HepG2 (cell line): ENCODE data around the gene SOWAHA. TPM values are rescaled to one million over a fixed set of nuclear protein-coding genes. Genes with fewer than 3 reads are reported as not detected.

Source experiments
- CC2D1A ChIP-seq: sonication (generic); formaldehyde crosslinking; IDR thresholded peaks from 2 replicates; pipeline ENCODE4 v1.8.1; 2023; ENCODE audit warnings: mild to moderate bottlenecking, missing genetic modification reagents
- CEBPG ChIP-seq: IDR thresholded peaks from 2 replicates; pipeline ENCODE4 v1.6.1; 2016
- HDAC6 ChIP-seq: fragments of 200-600 bp; sonication (generic); IDR thresholded peaks from 2 replicates; pipeline ENCODE4 v1.7.0; 2017; ENCODE audit warnings: mild to moderate bottlenecking, antibody characterized with exemption, low read length, low read depth
- NFE2L1 ChIP-seq: sonication (generic); formaldehyde crosslinking; IDR thresholded peaks from 2 replicates; pipeline ENCODE4 v1.4.0; 2020; ENCODE audit warnings: missing genetic modification reagents, mild to moderate bottlenecking, borderline replicate concordance
- PHF21A ChIP-seq: sonication (generic); formaldehyde crosslinking; IDR thresholded peaks from 2 replicates; pipeline ENCODE4 v1.5.0; 2020; ENCODE audit warnings: mild to moderate bottlenecking, missing genetic modification reagents
- PPARG ChIP-seq: conservative IDR thresholded peaks from 2 replicates; pipeline ENCODE4 v1.6.1; 2016; ENCODE audit warnings: missing biosample characterization, missing genetic modification reagents
- RFX1 ChIP-seq: fragments of 450-650 bp; IDR thresholded peaks from 2 replicates; pipeline ENCODE4 v1.6.1; 2017
- TEAD3 ChIP-seq: optimal IDR thresholded peaks from 2 replicates; pipeline ENCODE3; 2016; ENCODE audit warnings: borderline replicate concordance
- ZNF121 ChIP-seq: sonication (generic); formaldehyde crosslinking; IDR thresholded peaks from 2 replicates; pipeline ENCODE4 v1.5.0; 2020; ENCODE audit warnings: mild to moderate bottlenecking, missing genetic modification reagents
- ZNF337 ChIP-seq: sonication (generic); formaldehyde crosslinking; IDR thresholded peaks from 2 replicates; pipeline ENCODE4 v1.5.1; 2020; ENCODE audit warnings: missing genetic modification reagents, low read depth, mild to moderate bottlenecking, borderline replicate concordance
- ZNF747 ChIP-seq: sonication (generic); formaldehyde crosslinking; IDR thresholded peaks from 2 replicates; pipeline ENCODE4 v1.8.1; 2023; ENCODE audit warnings: missing genetic modification reagents, mild to moderate bottlenecking, borderline replicate concordance
- ZNF773 ChIP-seq: sonication (generic); formaldehyde crosslinking; IDR thresholded peaks from 2 replicates; pipeline ENCODE4 v1.4.0; 2020; ENCODE audit warnings: missing genetic modification reagents, borderline replicate concordance
- polyA plus RNA-seq, 8 experiments: library from polyadenylated mRNA; depleted of rRNA in 3 of 8; stranded (reverse) in 7 of 8; unstranded in 1 of 8; fragments of >200 nt; fragmentation: Illumina TruSeq in 4 of 8; extraction: Trizol in 4 of 8; gene quantifications; 2 replicates each; pipeline versions ENCODE4 v1.2.1 to v1.2.3, GENCODE V29; 2011 to 2016; ENCODE audit warnings: low read depth in 4 of 8, missing spikeins in 1 of 8, mixed read lengths in 1 of 8; ENCODE audit not compliant: insufficient read depth in 1 of 8
- total RNA-seq, 5 experiments: library from RNA; depleted of rRNA; stranded (reverse); fragments of >200 nt; fragmentation: Illumina TruSeq; extraction: Trizol; gene quantifications; 2 replicates each; pipeline ENCODE4 v1.2.3, GENCODE V29; 2016; ENCODE audit warnings: low read depth in 1 of 5
- TF ChIP-seq, protein P1 (sequence below): sonication (generic); formaldehyde crosslinking; IDR thresholded peaks from 2 replicates; pipeline ENCODE4 v1.4.0; 2020; ENCODE audit warnings: mild to moderate bottlenecking, missing genetic modification reagents
- TF ChIP-seq, protein P2 (sequence below): sonication (generic); formaldehyde crosslinking; IDR thresholded peaks from 2 replicates; pipeline ENCODE4 v1.5.1; 2020; ENCODE audit warnings: mild to moderate bottlenecking, missing genetic modification reagents, borderline replicate concordance
- TF ChIP-seq, protein P3 (sequence below): sonication (generic); formaldehyde crosslinking; IDR thresholded peaks from 2 replicates; pipeline ENCODE4 v1.4.0; 2020; ENCODE audit warnings: missing genetic modification reagents, borderline replicate concordance
- TF ChIP-seq, protein P4 (sequence below): sonication (generic); formaldehyde crosslinking; IDR thresholded peaks from 2 replicates; pipeline ENCODE4 v1.4.0; 2020; ENCODE audit warnings: low read depth, mild to moderate bottlenecking, missing genetic modification reagents

SOWAHA gene
- total and polyA plus RNA-seq, 2 of the 13 experiments (the other 11 are each of a cell fraction or from before 2014, with no cell fraction given) = 0.95 to 1.9 TPM

DNA sequence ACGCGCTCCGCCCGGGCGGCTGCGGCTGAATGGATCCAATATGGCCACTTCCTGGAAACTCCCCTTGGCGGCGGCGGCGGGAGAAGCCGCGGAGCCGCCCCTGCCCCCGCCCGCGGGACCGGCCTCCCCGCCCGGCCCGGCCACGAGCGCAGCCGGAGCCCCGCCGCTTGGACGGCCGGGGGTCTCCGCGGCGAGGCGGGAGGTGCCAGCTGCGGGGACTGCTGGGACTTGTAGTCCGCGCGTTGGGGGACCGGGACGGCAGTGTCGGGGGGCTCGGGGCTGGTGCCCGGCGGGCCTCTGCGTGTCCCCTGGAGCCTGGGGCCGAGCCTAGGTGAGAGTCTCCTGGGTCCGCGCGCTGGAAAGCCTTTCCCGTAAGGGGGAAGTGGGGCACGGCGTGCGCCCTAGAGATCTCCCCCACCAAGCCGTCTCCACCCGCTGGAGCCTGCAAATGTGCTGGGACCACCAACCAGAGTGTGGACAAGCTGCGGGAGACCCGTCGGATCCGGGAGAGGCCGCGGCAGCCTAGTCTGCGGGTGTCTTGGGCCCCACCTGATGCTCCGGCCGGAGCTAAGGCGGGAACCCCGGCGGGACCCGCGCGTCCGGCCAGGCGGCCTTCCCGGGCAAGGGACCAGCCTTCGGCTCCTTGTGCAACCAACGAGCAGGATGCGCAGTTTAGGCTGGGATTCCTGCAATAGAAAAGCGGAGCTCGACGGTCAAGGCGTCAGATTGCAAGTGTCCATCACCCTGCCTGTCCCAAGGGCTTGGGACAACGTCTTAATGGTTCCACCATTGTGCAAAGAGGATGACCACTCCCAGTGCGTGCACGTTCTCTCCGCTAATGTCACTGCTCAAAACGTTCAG is 35.7 kb upstream of the SOWAHA start, which contains the start of gene SEPTIN8 (continued):
- TF ChIP-seq, protein P1, sequence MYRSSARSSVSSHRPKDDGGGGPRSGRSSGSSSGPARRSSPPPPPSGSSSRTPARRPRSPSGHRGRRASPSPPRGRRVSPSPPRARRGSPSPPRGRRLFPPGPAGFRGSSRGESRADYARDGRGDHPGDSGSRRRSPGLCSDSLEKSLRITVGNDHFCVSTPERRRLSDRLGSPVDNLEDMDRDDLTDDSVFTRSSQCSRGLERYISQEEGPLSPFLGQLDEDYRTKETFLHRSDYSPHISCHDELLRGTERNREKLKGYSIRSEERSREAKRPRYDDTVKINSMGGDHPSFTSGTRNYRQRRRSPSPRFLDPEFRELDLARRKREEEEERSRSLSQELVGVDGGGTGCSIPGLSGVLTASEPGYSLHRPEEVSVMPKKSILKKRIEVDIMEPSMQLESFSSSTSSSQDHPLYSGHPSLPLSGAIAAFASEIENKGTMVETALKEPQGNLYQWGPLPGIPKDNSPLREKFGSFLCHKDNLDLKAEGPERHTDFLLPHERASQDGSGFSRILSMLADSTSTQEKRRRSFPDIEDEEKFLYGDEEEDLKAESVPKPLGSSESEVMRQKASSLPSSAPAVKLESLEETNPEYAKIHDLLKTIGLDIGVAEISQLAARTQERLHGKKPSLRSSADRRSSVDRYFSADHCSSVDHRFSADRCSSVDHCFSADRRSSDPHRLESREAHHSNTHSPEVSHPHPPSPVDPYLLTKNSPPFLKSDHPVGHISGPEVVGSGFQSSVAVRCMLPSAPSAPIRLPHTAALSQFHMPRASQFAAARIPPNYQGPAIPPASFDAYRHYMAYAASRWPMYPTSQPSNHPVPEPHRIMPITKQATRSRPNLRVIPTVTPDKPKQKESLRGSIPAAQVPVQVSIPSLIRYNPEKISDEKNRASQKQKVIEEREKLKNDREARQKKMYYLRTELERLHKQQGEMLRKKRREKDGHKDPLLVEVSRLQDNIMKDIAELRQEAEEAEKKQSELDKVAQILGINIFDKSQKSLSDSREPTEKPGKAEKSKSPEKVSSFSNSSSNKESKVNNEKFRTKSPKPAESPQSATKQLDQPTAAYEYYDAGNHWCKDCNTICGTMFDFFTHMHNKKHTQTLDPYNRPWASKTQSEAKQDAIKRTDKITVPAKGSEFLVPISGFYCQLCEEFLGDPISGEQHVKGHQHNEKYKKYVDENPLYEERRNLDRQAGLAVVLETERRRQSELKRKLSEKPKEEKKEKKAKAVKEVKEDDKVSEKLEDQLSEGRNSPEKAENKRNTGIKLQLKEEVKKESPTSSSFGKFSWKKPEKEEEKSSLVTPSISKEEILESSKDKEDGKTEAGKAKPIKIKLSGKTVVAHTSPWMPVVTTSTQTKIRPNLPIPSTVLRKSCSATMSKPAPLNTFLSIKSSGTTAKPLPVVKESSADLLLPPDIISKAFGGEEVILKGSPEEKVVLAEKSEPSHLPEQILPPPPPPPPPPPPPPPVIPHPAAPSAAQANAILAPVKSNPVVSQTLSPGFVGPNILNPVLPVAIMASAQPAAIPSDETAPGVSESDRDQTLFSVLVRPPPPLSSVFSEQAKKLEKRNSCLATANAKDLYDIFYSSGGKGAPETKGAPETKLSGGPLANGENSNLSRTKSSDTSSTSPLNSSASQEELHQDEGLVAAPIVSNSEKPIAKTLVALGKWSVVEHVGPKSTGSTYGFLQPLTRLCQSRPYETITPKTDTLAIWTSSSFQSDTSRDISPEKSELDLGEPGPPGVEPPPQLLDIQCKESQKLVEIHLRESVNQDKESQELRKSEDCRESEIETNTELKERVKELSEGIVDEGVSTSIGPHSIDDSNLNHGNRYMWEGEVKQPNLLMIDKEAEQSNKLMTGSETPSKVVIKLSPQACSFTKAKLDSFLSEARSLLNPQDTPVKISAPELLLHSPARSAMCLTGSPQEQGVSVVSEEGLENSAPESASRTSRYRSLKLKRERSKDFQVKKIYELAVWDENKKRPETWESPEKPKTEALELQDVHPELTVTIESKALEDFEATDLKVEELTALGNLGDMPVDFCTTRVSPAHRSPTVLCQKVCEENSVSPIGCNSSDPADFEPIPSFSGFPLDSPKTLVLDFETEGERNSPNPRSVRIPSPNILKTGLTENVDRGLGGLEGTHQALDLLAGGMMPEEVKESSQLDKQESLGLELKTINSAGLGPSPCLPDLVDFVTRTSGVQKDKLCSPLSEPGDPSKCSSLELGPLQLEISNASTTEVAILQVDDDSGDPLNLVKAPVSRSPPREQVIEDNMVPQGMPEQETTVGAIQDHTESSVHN (CRISPR knock-in tag) = no peak
- TF ChIP-seq ZNF747 (CRISPR knock-in tag) = no peak
- TF ChIP-seq, protein P2, sequence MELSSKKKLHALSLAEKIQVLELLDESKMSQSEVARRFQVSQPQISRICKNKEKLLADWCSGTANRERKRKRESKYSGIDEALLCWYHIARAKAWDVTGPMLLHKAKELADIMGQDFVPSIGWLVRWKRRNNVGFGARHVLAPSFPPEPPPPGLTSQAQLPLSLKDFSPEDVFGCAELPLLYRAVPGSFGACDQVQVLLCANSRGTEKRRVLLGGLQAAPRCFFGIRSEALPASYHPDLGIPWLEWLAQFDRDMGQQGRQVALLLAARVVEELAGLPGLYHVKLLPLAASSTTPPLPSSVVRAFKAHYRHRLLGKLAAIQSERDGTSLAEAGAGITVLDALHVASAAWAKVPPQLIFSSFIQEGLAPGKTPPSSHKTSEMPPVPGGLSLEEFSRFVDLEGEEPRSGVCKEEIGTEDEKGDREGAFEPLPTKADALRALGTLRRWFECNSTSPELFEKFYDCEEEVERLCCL (CRISPR knock-in tag) = no peak
- TF ChIP-seq, protein P3, sequence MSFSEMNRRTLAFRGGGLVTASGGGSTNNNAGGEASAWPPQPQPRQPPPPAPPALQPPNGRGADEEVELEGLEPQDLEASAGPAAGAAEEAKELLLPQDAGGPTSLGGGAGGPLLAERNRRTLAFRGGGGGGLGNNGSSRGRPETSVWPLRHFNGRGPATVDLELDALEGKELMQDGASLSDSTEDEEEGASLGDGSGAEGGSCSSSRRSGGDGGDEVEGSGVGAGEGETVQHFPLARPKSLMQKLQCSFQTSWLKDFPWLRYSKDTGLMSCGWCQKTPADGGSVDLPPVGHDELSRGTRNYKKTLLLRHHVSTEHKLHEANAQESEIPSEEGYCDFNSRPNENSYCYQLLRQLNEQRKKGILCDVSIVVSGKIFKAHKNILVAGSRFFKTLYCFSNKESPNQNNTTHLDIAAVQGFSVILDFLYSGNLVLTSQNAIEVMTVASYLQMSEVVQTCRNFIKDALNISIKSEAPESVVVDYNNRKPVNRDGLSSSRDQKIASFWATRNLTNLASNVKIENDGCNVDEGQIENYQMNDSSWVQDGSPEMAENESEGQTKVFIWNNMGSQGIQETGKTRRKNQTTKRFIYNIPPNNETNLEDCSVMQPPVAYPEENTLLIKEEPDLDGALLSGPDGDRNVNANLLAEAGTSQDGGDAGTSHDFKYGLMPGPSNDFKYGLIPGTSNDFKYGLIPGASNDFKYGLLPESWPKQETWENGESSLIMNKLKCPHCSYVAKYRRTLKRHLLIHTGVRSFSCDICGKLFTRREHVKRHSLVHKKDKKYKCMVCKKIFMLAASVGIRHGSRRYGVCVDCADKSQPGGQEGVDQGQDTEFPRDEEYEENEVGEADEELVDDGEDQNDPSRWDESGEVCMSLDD (CRISPR knock-in tag) = 0 out of 2 replicates have a peak, but pooled peaks have one; percentile 47
- no peak for TF ChIP-seq RFX1
- TF ChIP-seq CC2D1A (CRISPR knock-in tag) = no peak
- TF ChIP-seq ZNF337 (CRISPR knock-in tag) = no peak
- no peak for TF ChIP-seq ZNF773 (CRISPR knock-in tag)
- no peak; the same call in 1 of the 2 replicates for TF ChIP-seq PHF21A (CRISPR knock-in tag)
- TF ChIP-seq TEAD3 (CRISPR knock-in tag) = no peak
- TF ChIP-seq HDAC6 = no peak
- no peak for TF ChIP-seq ZNF121 (CRISPR knock-in tag)
- no peak for TF ChIP-seq PPARG (CRISPR knock-in tag)
- TF ChIP-seq CEBPG (CRISPR knock-in tag) = peak; percentile 19; the same call in 1 of the 2 replicates
- peak; percentile 55; the same call in 1 of the 2 replicates for TF ChIP-seq NFE2L1
- TF ChIP-seq, protein P4, sequence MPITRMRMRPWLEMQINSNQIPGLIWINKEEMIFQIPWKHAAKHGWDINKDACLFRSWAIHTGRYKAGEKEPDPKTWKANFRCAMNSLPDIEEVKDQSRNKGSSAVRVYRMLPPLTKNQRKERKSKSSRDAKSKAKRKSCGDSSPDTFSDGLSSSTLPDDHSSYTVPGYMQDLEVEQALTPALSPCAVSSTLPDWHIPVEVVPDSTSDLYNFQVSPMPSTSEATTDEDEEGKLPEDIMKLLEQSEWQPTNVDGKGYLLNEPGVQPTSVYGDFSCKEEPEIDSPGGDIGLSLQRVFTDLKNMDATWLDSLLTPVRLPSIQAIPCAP = no peak
